Epithelial cell of proximal tubule (primary cell): ENCODE results near the gene PRKCQ. TPM values are rescaled to one million over a fixed set of nuclear protein-coding genes. Genes with fewer than 3 reads are reported as not detected.
"Not testable (repeated sequence)": the region's sequence is repeated elsewhere in the genome, so short reads cannot be mapped to it uniquely, and the experiment has no call there.

Experiments used
- DNase-seq: peaks from one replicate; pipeline ENCODE4 v3.0.0-alpha.2; 2011; ENCODE audit warnings: low read depth
- H3K4me3 ChIP-seq: 2 replicates; pipeline ENCODE4 v1.5.1; 2011; ENCODE audit warnings: low read depth, mild to moderate bottlenecking, low read length
- total RNA-seq: library from RNA; depleted of rRNA; stranded (reverse); fragments of >200 nt; gene quantifications from 2 replicates; pipeline ENCODE4 v1.2.3, GENCODE V29; 2015
- TF ChIP-seq, protein P1 (sequence below): conservative IDR thresholded peaks from 2 replicates; pipeline ENCODE4 v1.5.1; 2012; ENCODE audit warnings: low read depth, mild to moderate bottlenecking, low read length

The PRKCQ gene
- total RNA-seq, 1 donor from 2014 or later = 6.8 TPM

- TF ChIP-seq, protein P1, sequence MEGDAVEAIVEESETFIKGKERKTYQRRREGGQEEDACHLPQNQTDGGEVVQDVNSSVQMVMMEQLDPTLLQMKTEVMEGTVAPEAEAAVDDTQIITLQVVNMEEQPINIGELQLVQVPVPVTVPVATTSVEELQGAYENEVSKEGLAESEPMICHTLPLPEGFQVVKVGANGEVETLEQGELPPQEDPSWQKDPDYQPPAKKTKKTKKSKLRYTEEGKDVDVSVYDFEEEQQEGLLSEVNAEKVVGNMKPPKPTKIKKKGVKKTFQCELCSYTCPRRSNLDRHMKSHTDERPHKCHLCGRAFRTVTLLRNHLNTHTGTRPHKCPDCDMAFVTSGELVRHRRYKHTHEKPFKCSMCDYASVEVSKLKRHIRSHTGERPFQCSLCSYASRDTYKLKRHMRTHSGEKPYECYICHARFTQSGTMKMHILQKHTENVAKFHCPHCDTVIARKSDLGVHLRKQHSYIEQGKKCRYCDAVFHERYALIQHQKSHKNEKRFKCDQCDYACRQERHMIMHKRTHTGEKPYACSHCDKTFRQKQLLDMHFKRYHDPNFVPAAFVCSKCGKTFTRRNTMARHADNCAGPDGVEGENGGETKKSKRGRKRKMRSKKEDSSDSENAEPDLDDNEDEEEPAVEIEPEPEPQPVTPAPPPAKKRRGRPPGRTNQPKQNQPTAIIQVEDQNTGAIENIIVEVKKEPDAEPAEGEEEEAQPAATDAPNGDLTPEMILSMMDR = no peak
- H3K4me3 ChIP-seq = no peak overlapping the region
- DNase-seq = no peak
These were observed 8.8 kb upstream of the PRKCQ start for GRCh38 chr10:6588845-6589244.

GRCh38 chr10:6588082-6588481 lies 8.0 kb upstream of the PRKCQ start:
- TF ChIP-seq, protein P1 = no peak
- no peak overlapping the region for H3K4me3 ChIP-seq
- no peak for DNase-seq

DNA sequence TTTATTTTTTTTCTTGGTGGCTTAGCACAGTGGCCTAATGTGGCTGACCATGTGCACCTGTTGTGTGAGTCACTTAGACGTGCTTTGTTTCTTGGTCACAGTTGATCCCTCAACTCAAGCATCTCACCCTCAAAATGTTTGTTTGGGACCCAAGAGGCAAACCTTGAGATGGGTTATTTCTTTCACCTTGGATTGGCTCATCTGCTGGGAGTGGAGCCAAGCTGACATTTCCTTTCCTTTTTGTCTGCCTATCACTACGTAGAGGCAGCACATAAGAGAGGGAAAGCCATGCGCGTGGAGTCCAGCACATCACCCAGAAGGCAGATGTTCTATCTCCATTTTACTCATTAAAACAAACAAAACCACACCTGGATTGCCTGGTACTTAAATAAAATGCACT lies 6.4 kb upstream of the PRKCQ start:
- TF ChIP-seq, protein P1 = no peak
- no peak overlapping the region for H3K4me3 ChIP-seq
- DNase-seq = no peak

- no peak for DNase-seq
- H3K4me3 ChIP-seq = no peak overlapping the region
- TF ChIP-seq, protein P1 = no peak
These were observed 3.4 kb upstream of the PRKCQ start for GRCh38 chr10:6583447-6583846.

DNA sequence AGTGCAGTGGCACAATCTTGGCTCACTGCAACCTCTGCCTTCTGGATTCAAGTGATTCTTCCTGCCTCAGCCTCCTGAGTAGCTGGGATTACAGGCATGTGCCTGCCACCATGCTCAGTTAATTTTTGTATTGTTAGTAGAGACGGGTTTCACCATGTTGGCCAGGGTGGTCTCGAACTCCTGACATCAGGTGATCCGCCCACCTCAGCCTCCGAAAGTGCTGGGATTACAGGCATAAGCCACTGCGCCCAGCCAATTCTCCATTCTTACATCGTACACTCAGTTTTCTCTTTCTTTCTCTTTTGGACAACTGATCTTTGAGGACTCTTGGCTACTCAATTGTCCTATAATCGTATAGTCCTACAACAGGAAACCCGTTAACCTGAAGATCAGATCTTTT lies 2.8 kb upstream of the PRKCQ start:
- not testable (repeated sequence) for DNase-seq, H3K4me3 ChIP-seq

GRCh38 chr10:6582298-6582697 lies 2.2 kb upstream of the PRKCQ start:
- TF ChIP-seq, protein P1 = no peak
- no peak for DNase-seq
- no peak overlapping the region for H3K4me3 ChIP-seq

DNA sequence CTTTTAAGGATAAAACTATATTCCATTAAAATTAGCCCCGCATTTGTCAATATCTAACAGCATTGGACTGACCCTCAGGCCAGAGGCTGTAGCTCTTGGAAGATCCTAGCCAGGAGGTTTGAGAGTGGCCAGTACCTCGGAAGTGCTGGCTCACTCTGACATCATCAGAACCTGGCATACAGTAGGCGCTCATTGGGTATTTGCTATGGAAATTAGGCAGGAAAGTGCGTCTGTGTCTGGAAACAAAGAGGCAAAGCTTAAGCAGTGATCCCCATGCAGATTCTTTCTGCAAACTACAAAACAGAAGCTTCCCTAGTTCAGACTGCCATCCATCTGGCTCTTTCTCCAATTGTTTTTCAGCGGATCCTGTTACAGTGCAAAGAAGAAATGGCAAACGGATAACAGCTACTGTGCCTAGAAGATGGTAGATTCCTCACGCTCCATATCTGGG lies 1.7 kb upstream of the PRKCQ start:
- no peak for DNase-seq
- TF ChIP-seq, protein P1 = no peak
- H3K4me3 ChIP-seq = peak overlapping the region; percentile 55

DNA sequence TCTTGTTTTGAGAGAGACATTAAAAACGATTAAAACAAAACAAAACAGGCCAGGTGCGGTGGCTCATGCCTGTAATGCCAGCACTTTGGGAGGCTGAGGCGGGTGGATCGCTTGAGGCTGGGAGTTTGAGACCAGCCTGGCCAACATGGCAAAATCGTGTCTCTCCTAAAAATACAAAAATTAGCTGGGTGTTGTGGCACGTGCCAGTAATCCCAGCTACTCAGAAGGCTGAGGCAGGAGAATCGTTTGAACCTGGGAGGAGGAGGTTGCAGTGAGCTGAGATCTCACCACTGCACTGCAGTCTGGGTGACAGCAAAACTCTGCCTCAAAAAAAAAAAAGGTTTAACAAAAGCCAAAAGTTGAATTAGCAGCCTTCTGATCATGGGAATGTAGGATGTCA lies 1.1 kb upstream of the PRKCQ start:
- DNase-seq = not testable (repeated sequence)
- peak overlapping the region; percentile 55 for H3K4me3 ChIP-seq
